GM21381 (cell line): Measurements from ENCODE around the gene SPSB2.

ENCODE experiments used
- ATAC-seq: cut with Tn5 transposase; IDR thresholded peaks from one replicate; pipeline ENCODE4 v1.9.1; 2021; ENCODE audit warnings: mild to moderate bottlenecking, moderate library complexity; ENCODE audit not compliant: unreplicated experiment

The SPSB2 gene

DNA sequence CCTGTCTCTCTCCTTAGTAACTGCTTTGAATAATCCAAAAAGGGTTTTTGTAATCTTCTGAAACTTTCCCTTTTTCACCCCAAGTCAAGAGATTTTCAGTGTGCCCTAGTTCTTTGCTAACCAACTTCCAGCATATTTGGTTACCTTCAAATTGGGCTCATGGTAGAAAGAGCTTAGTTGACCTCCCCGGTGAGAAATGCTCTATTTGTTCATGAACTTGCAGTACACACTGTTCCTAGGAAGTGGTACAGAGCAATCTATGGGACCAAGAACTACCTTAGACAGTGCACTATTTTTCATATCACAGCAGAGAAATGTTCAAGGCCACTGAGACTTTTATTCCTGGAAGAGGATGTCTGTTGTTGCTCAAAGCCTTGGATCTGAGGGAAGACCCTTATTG is 19.5 kb downstream of the SPSB2 start:
- no peak for ATAC-seq

DNA sequence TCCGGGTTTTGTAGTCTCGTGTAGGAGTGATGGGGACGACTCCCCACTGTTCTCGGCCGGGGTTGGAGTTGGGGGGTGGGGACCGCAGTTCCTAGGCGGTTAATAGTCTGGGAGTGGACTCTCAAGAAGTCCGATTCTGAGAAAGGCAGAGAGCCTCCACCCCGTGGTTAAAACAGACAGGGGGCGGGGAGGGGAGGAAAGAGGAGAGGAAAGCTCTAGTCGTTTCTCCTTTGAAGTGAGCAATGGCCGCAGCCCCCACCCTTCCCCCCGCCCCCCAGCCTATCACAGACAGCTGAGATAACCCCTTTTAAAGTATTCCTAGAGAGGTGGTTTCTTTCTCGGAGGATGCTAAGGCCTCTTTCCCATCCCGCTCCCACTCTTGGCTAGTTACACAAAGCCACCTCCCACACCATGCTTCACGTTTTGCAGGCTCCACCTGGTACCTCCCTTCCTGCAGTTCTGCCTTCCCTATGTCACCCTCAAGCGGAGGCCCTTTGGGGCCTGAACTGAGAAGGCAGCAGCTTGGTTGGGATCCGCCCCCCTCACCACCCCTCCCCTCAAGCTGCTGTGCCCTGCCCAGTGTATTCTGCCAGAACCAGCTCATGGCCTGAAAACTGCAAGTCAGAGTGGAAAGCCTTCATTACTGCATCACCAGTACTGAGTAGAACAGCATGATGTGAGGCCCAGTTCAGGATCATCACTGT is 20.3 kb downstream of the SPSB2 start:
- no peak for ATAC-seq

DNA sequence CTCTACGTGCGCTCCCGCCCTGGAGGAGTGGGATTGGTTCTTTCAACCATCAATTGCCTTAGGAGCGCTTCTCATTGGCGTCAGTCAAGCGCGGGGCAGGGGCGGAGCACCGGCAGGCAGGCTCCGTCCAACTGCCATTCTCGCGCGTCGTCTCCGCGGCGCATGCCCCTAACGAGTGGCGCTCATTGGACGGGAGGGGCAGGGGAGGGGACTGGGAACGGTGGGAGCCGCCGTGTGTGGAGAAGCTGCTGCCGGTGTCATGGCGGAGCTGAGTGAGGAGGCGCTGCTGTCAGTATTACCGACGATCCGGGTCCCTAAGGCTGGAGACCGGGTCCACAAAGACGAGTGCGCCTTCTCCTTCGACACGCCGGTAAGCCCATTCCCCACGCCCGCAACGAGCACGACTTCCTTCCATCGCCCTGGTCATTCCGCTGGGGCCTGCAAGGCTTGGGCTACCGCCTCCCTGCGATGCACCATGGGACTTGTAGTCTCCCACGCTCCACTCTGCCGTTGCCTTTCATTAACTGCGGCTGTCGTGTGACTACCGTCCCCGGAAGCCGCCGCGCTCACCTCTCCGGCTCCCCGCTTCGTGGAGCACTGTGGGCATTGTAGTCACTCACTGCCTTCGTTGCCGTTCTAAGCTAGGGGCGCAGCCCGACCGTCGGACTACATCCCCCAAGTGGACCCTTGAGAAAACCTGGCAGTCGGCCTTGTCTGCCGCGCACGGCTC is 21.0 kb downstream of the SPSB2 start, which contains the start of gene USP5:
USP5 (plus strand) TSS at position 230 of the 730 bp plus-strand sequence; CDS start at position 260, 30 bp downstream.
- ATAC-seq: peak; percentile 70

DNA sequence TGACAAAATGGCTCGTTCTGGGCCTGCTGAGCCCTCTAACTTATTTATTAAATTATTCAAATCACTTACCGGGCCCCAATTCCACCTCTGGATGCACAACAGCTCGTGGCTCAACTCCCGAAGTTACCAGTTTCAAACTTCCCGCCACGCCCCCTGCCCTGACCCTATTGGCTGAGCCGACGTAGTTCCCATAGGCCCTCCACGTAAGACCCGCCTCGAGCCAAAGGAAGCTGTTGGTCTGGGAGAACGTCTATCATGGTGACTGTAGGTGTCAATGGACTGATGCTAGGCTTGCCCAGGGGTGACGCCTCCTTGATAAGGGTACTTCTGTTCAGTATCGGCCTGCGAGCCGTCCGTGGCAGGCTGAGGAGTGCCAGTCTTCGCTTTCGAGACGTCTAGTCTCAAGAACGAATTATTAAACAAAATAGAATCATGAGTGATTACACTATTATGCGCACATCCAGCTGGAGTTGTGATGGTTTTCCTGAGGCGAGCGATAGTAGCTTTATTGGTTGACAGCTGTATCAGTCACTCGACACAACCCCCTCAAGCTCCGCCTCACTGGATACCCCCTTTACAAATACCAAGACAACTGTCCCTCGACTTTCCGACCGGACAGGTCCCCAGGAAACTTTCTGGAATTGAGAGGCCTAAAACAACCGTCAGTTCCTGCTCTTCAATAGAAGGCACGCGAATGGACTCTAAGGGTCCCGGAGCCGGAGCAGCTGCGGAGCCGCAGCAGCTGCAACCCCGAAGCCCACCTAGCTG is 21.8 kb downstream of the SPSB2 start, which contains the start of gene CDCA3:
CDCA3 (minus strand) TSS at position 134 of the 768 bp plus-strand sequence. CDS start 334 bp downstream, outside the sequence.
- ATAC-seq: peak; percentile 50

DNA sequence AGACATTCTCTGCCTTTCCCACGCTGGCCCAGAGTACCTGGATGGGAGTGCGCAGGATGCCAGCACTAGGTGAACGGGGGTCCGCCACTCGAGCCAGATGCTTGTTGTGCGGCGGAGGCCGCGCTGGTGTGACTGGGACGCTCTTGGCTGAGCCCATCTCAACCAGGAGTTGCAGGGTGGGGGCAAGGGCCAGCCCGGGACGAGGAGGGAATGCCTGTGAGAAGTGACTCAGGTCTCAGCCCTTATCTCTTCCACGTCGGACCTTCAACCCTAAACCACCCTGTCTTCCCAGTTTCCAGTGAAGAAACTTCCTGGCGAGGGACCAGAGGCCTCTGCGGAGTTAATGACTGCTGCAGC is 22.3 kb downstream of the SPSB2 start:
- ATAC-seq: no peak

DNA sequence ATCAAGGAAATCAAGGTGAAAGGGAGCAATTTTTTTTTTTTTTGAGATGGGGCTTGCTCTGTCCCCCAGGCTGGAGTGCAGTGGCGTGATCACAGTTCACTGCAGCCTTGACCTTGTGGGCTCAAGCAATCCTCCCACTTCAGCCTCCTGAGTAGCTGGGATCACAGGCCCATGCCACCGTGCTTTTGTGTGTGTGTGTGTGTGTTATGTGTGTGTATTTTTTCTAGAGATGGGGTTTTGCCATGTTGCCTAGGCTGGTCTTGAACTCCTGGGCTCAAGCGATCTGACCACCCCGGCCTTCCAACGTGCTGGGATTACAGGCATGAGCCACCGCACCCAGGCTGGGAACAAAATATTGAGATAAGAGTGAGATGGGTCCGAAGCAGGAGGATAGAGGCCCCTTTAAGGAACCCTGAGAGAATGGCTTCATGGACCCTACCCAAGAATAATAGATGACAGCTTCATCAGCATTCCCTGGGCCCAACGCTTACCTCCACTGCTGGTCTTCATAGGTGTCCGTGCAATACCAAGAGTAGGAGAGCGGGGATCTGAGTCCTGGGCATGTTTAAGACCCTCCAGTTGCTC is 23.0 kb downstream of the SPSB2 start:
- no peak for ATAC-seq

DNA sequence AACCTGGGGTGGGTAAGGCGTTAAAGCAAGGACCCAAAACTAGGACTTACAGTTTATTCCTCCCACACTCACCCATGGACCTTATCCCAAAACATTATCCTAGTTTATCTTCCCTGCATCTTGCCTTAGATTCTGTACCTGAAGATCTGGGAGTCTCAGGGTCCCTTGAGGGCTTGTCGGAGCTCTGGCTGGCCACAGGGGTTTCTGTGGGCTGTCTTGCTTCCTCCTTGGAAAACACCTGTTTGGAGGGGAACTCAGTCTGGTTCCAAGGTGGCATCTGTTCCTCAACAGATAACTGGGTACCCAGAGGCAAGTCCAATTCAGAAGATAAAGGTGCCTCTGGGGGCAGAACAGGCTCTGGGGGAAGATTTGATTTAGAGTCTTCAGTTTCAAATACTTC is 23.7 kb downstream of the SPSB2 start:
- no peak for ATAC-seq

DNA sequence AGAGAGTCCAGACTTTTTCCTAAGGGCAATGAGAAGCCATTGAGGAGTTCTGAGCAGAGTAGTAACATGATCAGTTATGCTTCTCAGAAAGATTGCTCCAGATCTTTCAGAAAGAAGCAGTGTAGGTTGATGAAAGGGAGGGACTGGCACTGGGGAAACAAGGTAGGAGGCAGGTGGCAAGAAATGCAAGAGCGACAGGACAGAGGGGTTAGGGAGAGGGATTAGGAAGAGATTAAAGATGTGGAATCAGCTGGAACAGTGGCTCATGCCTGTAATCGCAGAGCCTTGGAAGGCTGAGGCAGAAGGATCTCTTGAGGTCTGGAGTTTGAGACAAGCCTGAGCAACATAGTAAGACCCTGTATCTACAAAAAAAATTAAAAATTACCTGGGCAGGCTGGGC is 25.4 kb downstream of the SPSB2 start:
- ATAC-seq: no peak

DNA sequence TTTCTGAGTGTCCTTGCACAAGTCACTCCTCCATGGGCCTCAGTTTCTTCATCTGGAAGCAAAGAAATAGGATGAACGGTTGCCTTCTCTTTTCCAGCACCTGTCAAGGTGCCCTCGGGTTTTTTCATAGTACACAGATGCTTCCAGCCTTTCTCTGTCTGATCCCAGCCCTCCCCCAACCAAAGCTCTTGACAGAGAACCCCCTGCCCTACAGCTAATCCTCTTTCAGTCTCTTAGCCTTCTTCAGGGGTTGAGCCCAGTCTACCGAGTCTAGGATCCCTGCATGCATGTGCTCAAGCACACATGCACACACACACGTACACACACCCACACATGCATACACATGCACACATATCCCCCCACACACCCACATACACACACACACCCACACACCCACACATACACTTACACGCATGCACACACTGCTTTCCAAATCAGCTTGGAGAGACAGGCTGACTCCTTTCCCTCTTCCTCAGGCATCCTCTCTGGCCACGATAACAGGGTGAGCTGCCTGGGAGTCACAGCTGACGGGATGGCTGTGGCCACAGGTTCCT is 26.7 kb downstream of the SPSB2 start:
- ATAC-seq: no peak

DNA sequence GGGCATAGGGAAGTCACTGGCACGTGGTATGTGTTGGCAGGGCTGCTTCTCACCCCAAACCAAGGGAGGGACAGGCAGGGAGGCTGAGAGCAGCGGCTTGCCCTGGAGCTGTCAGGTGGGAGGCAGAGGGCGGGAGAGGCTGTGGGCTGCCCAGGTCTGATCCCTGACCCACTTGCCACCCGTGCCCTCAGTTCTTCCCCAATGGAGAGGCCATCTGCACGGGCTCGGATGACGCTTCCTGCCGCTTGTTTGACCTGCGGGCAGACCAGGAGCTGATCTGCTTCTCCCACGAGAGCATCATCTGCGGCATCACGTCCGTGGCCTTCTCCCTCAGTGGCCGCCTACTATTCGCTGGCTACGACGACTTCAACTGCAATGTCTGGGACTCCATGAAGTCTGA is 27.7 kb downstream of the SPSB2 start:
- ATAC-seq: no peak

DNA sequence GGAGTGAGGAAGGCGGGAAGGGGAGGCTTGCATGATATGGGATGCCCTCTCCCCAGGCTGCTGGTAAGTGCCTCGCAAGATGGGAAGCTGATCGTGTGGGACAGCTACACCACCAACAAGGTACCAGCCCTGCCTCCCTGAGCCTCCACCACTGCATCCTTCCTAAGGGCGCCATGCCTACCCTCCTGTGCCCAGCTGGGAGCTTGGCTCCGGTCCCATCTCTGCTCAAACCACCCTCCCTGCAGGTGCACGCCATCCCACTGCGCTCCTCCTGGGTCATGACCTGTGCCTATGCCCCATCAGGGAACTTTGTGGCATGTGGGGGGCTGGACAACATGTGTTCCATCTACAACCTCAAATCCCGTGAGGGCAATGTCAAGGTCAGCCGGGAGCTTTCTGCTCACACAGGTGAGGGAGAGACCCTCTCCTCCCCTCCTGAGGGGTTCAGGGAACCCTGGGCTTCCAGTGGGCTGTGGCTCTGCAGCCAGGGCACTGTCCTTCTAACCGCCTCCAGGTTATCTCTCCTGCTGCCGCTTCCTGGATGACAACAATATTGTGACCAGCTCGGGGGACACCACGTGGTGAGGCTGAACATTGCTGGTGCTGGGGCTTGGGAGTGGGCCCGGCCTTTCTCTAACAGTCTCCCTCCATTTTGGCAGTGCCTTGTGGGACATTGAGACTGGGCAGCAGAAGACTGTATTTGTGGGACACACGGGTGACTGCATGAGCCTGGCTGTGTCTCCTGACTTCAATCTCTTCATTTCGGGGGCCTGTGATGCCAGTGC is 29.8 kb downstream of the SPSB2 start:
- no peak for ATAC-seq

DNA sequence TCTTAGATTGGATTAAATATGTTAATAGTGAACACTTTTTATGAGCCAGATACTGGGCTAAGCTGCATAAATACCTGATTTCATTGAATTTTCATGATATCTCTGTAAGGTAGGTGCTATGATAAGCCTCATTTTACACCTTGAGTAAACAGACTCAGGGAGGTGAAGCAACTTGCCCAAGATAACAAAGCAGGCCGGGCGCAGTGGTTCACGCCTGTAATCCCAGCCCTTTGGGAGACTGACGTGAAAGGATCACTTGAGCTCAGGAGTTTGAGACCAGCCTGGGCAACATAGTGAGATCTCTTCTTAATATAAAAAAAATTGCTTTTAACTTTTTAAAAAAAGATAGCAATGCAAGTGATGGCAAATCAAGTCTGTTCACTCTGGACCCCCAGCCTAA is 31.0 kb downstream of the SPSB2 start:
- no peak for ATAC-seq

DNA sequence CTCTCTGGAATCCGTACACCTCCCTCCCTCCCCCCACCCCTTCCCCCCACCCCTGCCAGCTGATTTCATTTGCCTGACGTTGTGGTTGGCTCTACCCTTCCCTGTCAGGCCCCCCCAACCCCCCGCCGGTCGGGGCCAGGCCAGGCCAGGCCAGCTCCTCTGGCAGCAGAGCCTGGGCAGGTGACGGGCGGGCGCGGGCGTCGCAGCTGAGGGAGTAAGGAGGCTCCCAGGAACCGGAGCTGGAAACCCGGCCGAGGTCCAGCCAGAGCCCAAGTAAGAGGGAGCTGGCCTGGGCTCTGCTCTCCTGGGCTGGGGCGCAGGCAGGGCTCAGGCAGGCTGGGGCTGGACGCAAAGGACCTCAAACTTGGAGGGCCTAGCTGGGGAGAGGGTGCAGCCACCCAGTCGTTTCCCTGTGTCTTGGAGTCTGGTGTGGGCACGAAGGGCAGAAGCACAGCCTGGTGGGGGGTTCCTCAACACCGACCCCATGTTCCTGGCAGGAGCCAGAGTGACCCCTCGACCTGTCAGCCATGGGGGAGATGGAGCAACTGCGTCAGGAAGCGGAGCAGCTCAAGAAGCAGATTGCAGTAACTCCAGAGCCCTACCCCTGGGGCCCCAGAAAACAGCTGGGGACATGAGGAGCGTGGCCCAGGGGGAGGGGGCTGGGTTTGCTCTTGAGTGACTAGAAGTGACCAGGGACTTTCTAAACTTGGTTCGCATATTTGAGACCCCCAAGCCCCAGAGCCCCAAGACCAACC is 32.2 kb downstream of the SPSB2 start, which contains the start of gene GNB3:
GNB3 (plus strand) TSS at position 165 of the 755 bp plus-strand sequence; CDS start at position 528, 363 bp downstream.
- ATAC-seq: no peak

DNA sequence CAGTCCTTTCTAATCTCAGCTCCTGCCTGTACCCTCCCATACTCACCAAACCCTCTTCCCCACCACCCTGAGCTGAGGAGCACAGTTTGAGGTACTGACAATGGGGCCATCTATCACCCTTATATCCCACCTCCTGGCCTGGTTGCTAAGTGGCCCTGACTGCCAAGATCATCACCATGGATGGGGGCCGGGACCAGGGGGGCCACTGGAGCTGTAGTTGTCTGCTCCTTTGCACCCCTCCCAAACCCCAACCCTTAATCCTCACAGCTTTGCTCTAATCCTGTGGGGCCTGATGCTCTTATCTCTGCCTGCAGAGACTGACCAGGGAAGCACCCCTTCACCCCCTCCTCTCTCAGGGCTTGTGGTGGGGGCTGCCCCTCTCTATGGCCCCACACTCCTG is 32.8 kb downstream of the SPSB2 start:
- no peak for ATAC-seq

DNA sequence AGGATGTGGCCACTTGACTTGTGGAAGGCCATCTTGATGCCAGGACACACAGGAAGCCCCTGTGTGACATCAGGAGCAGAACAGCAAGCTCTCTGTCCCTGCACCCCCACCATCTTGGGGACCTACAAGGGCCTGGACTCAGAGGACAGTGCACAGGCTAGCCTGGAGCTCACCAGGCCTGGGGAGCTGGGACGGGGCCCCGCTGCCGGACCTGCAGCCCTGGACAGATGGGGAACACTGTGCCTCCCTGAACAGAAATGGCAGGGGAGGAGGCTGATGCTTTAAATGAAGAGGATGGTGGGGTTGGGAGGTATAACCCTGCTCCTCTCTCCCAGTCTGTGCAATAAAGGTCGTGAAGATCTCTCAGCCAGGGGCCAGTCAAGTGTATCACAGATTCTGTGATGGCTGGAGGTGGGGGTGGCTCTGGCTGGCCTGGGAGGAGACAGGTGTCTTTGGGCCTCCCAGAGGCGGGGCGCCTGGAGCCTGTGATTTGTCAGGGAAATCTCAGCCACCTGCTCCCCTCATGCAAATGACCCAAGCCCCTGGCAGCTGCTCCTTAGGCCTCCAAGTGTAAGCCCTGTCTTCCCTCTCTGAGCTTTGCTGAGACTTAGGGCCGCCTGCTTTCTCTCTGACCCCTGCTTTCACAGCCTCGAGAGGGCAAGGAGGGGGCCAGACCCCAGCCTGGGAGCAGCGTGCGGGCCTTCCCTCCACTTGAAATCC is 33.5 kb downstream of the SPSB2 start:
- peak; percentile 83 for ATAC-seq

DNA sequence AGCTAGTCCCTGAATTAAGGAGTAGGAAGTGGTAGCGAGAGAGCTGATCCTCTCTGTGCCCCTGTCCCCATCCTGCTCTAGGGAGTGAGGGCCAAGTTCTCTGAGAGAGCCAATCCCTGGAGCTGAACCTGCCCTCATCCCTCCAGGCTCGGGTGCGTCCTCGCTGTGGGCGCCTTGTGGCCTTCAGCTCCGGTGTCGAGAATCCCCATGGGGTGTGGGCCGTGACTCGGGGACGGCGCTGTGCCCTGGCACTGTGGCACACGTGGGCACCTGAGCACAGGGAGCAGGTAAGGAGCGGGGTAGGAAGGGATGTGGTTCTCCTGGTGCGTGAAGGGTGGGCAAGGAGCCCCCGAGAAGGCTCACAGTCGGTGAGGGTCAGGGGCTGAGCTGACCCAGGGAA is 34.2 kb downstream of the SPSB2 start:
- ATAC-seq: no peak

DNA sequence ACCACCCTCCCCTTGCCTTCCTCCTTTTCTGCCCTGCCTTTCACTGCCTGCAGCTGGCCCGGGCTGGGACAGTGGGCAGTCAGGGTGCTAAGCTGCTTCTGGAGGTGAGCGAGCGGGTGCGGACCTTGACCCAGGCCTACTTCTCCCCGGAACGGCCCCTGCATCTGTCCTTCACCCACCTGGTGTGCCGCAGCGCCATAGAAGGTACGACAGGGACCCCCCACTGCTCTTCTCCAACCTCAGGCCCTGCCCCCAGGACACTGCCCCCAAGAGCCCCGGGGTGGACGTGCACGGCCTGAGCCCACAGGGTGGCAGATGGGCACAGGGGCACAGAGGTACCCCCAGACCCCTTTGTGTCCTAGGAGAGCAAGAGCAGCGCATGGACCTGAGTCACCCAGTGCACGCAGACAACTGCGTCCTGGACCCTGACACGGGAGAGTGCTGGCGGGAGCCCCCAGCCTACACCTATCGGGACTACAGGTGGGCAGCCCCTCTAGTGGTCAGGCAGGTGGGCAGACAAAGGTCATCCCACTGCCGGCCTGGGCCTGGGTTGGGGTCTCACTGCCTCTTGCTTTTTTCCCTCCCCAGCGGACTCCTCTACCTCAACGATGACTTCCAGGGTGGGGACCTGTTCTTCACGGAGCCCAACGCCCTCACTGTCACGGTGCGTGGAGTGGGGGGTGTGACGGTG is 35.6 kb downstream of the SPSB2 start:
- no peak for ATAC-seq

DNA sequence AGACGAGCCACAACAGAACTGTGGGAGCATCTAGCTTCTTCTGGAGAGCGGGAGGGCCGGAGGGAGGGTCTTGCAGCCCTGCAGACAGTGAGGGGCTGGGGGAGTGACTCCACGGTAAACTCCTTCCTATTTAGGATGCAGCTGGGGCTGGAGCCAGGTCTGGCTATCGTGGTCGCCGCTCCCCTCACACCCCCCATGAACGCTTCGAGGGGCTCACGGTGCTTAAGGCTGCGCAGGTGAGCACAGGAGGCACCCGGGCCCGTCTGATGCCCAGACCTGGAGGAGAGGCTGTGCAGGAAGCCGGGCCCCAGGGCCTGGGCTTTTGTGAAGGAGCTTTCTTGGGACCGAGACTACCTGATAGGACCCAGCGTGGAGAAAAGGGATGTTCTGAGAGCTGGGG is 36.3 kb downstream of the SPSB2 start:
- no peak for ATAC-seq
